Right lobe of liver (tissue), 4 donors: ENCODE results near the gene TRIM31.

Source experiments
- POLR2A ChIP-seq: fragments of 450-650 bp; IDR thresholded peaks from one replicate; pipeline ENCODE4 v1.6.1; 2017; ENCODE audit warnings: antibody characterized with exemption, mild to moderate bottlenecking
- TF ChIP-seq, protein P1 (sequence below), 4 donors: fragments of 200-600 bp in 3 of 4; fragments of 450-650 bp in 1 of 4; IDR thresholded peaks; one replicate each; pipeline versions ENCODE4 v1.5.1 to v1.8.0; 2016 to 2022; ENCODE audit warnings: antibody characterized with exemption in 4 of 4, mild to moderate bottlenecking in 2 of 4
- donor health status: DM: no; HTN: no; CAD: no.
- donor health status: DM: no; HTN: no; CAD: no.
- donor health status: DM: no; HTN: yes; CAD: no.

DNA sequence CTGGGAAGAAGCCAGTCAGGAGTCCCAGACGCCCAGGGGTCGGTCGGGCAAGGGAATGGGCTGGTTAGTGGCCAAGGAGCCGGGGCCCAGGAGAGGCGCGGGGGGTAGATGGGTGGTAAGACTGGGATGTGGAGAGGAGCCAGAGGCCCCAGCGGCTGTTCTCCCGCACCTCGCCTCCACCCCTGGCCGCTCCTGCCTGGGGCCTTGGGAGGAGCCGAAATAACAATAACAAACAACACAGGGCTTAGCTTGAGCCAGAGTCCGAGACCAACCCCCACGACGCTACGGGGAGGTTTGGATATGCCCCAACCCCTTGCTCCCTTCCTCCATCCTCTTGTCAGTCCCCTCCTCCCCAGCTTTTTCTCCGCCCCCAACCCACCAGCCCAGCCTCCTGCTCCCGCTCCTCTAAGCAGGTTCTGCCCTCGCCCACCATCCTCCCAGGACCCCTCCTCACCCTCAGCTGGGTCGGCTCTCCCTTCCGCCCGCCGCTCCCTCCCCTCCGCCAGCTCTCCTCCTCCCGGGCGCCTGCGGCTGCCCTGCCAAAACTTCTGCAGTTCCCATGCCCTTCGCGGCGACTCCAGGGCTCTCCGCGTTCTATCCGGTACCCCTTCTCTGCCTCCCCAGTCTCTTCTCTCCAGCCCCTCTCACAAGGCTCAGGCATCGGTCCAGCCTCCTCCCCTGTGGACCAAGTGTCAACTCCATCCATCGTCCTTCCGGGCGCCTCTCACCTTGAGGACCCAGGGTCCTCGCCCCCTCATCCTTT is 38.4 kb downstream of the TRIM31 start:
- TF ChIP-seq, protein P1, sequence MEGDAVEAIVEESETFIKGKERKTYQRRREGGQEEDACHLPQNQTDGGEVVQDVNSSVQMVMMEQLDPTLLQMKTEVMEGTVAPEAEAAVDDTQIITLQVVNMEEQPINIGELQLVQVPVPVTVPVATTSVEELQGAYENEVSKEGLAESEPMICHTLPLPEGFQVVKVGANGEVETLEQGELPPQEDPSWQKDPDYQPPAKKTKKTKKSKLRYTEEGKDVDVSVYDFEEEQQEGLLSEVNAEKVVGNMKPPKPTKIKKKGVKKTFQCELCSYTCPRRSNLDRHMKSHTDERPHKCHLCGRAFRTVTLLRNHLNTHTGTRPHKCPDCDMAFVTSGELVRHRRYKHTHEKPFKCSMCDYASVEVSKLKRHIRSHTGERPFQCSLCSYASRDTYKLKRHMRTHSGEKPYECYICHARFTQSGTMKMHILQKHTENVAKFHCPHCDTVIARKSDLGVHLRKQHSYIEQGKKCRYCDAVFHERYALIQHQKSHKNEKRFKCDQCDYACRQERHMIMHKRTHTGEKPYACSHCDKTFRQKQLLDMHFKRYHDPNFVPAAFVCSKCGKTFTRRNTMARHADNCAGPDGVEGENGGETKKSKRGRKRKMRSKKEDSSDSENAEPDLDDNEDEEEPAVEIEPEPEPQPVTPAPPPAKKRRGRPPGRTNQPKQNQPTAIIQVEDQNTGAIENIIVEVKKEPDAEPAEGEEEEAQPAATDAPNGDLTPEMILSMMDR (IDR thresholded peaks at IDR 0.05): no peak
- no peak for TF ChIP-seq POLR2A
